PC-3 (cell line): Measurements from ENCODE around the gene TNFRSF4. TPM values are rescaled to one million over a fixed set of nuclear protein-coding genes. Genes with fewer than 3 reads are reported as not detected.

Source experiments
- ATAC-seq: fragments of 200-7000 bp; cut with Tn5 transposase; 2 replicates; pipeline ENCODE4 v1.9.1; 2020; ENCODE audit warnings: mild to moderate bottlenecking, moderate library complexity
- BruUV-seq: library from RNA; stranded (reverse); fragments of 400-500 nt; replicated peaks from 2 replicates; lab custom pipeline; 2021; lab: Mats Ljungman, UMichigan
- CTCF ChIA-PET: fragments of 300-600 bp; sonication (Branson Sonifier 250); formaldehyde crosslinking; loops from one replicate; lab custom pipeline; 2022; ENCODE audit warnings: antibody characterized with exemption; lab: Charles Lee
- POLR2A ChIA-PET: fragments of 300-600 bp; sonication (Branson Sonifier 250); formaldehyde crosslinking; loops from one replicate; lab custom pipeline; 2022; ENCODE audit warnings: antibody characterized with exemption; ENCODE audit not compliant: unreplicated experiment; lab: Charles Lee
- DNase-seq: peaks from one replicate; pipeline ENCODE4 v3.0.0-alpha.2; 2015
- H2AFZ ChIP-seq: fragments of 300-600 bp; sonication (generic); 2 replicates; pipeline ENCODE4 v1.6.0; 2016; ENCODE audit warnings: antibody characterized with exemption, low read length
- H3F3A ChIP-seq: fragments of 300-600 bp; sonication (generic); one replicate; pipeline ENCODE4 v1.6.0; 2017; ENCODE audit warnings: antibody characterized with exemption, low read length, control low read depth, mild to moderate bottlenecking; ENCODE audit not compliant: unreplicated experiment
- H3K27ac ChIP-seq: fragments of 300-600 bp; sonication (generic); 2 replicates; pipeline ENCODE4 v1.5.1; 2016; ENCODE audit warnings: mild to moderate bottlenecking, low read length
- H3K27me3 ChIP-seq: fragments of 300-600 bp; sonication (generic); 2 replicates; pipeline ENCODE4 v1.6.1; 2016; ENCODE audit warnings: low read length, mixed read lengths
- H3K36me3 ChIP-seq: fragments of 300-600 bp; sonication (generic); 2 replicates; pipeline ENCODE4 v1.6.1; 2016; ENCODE audit warnings: low read depth, mixed run types, low read length, mixed read lengths
- H3K4me1 ChIP-seq: fragments of 300-600 bp; sonication (generic); 2 replicates; pipeline ENCODE4 v1.5.1; 2016; ENCODE audit warnings: low read length; ENCODE audit not compliant: insufficient read depth
- H3K4me2 ChIP-seq: fragments of 300-600 bp; sonication (generic); 2 replicates; pipeline ENCODE4 v1.6.0; 2016; ENCODE audit warnings: low read length
- H3K4me3 ChIP-seq: fragments of 300-600 bp; sonication (generic); 2 replicates; pipeline ENCODE4 v1.5.1; 2016; ENCODE audit warnings: mild to moderate bottlenecking, low read length, mixed read lengths
- H3K79me2 ChIP-seq: fragments of 300-600 bp; sonication (generic); 2 replicates; pipeline ENCODE4 v1.6.1; 2017; ENCODE audit warnings: low read length, mixed read lengths
- H3K9ac ChIP-seq: fragments of 300-600 bp; sonication (generic); 2 replicates; pipeline ENCODE4 v1.6.0; 2016; ENCODE audit warnings: mild to moderate bottlenecking, low read length
- H3K9me2 ChIP-seq: fragments of 300-600 bp; sonication (generic); replicated peaks from 2 replicates; pipeline ENCODE4 v1.6.1; 2016; ENCODE audit warnings: mixed run types, low read length, mixed read lengths
- H3K9me3 ChIP-seq: fragments of 300-600 bp; sonication (generic); 2 replicates; pipeline ENCODE4 v1.6.1; 2016; ENCODE audit warnings: low read length, mixed read lengths
- H4K20me1 ChIP-seq: fragments of 300-600 bp; sonication (generic); 2 replicates; pipeline ENCODE4 v1.6.1; 2016; ENCODE audit warnings: low read length, mixed read lengths
- CTCF ChIP-seq: fragments of 300-600 bp; sonication (generic); conservative IDR thresholded peaks from 2 replicates; pipeline ENCODE4 v1.5.1; 2017; ENCODE audit warnings: antibody characterized with exemption, low read depth, mild to moderate bottlenecking, low read length
- EZH2 ChIP-seq: fragments of 300-600 bp; sonication (generic); IDR thresholded peaks from one replicate; pipeline ENCODE4 v1.6.1; 2017; ENCODE audit warnings: antibody characterized with exemption, mild to moderate bottlenecking, low read length; ENCODE audit not compliant: unreplicated experiment
- EZH2phosphoT487 ChIP-seq: fragments of 300-600 bp; sonication (generic); IDR thresholded peaks from 2 replicates; pipeline ENCODE4 v1.6.1; 2018; ENCODE audit warnings: mild to moderate bottlenecking, antibody characterized with exemption, low read length, borderline replicate concordance
- intact Hi-C: fragments of 100-400 bp; cut with micrococcal nuclease; formaldehyde crosslinking; loops from 2 replicates; pipeline ENCODE4 v1.9.0; 2023
- total RNA-seq: library from RNA; depleted of rRNA; stranded (reverse); fragments of >200 nt; gene quantifications from 2 replicates; pipeline ENCODE4 v1.2.3, GENCODE V29; 2014

The TNFRSF4 gene
- total RNA-seq, 1 experiment from 2014 or later: 0.11 TPM

DNA sequence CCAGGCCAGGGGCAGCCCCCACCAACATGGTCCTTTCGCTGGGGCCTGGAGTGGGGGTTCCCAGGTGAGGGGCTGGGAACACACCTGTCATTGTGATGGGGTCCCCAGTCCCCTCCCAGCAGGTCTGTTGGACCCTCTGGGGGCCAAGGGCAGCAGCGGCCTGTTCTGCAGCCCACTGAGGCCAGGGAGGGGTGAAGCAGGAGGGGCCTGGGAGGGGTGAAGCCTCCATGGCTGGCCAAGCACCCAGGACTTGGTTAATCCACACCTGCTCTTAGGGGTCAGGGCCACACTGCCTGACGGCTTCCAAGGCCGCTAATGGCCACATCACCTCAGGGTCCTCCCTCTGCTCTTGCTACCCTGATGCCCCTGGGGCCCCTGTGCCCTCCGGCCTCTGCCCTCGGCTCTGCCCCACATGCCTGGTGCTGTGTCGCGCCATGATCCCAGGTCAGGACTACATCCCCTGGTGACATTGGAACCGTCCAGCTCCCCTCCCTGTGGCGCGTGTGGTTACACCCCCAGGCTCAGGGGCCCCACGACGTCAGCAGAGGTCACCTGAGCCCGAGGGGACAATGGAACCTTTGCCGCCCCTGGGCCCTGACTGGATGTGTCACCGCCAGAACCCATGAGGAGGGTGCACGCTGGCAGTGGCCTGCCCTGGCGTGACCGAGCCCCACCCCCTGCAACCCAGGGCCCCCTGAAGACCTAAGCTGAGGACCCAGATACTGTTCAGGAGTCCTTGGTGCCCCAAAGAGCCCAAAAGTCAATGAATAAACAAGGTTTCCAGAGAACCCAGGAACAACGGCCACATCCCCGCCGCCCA is 14.6 kb downstream of the TNFRSF4 start:
- no peaks in the 10 kb centered on the region for H3K27me3 ChIP-seq
- TF ChIP-seq EZH2phosphoT487: no peak
- TF ChIP-seq CTCF: no peak
- no peak for TF ChIP-seq EZH2
- no peak overlapping the region for H3K4me2 ChIP-seq
- H3K9me2 ChIP-seq: no peaks in the 10 kb centered on the region
- ChIA-PET POLR2A (no interaction called here), CTCF (no interaction called here)
- intact Hi-C loops: no loop called here
- no peak overlapping the region for H3K27ac ChIP-seq
- H3K9me3 ChIP-seq: no peaks in the 10 kb centered on the region
- H3K36me3 ChIP-seq: no peaks in the 10 kb centered on the region
- H3K4me3 ChIP-seq: no peak overlapping the region
- H4K20me1 ChIP-seq: no peaks in the 10 kb centered on the region
- no peak overlapping the region for H3K9ac ChIP-seq
- no peaks in the 10 kb centered on the region for H3K79me2 ChIP-seq
- no peak for DNase-seq
- no peak overlapping the region for H2AFZ ChIP-seq
- BruUV-seq: no TSS peak
- no peaks in the 10 kb centered on the region for H3F3A ChIP-seq
- no peak for ATAC-seq
- no peaks in the 10 kb centered on the region for H3K4me1 ChIP-seq

DNA sequence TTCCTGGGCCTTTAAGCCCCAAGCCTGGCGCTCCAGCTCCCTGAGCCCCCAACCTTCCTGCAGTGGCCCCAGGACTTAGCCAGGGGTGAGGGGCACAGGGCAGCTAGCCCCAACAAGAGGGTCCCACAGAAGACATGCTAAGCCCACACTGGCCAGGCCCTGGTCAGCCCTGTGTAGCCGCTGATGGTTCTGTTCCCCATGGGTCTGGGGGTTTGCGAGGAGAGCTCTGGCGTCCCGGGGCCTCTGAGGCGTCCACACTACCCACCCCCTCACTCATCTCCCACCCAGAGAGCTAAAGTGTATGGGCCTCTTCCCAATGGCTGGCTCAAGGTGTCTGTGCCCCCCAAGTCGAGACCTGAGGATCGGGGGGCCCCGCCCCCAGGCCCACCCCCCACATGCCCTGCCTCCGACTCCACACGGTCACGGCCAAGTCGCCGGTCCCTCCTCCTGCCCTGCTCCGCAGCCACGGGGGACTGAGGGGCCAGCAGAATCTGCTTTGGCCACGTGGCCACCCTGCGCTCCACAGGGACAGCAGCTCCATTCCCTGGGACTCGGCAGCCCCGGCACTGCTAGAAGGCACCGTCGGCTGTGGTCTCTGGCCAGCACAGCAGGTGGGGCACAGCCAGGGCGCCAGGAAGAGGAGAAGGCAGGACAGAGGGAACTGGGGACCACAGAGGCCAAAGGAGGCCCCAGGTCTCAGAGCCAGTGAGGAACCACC is 15.4 kb downstream of the TNFRSF4 start:
- no peak overlapping the region for H3K27ac ChIP-seq
- intact Hi-C loops: no loop called here
- no peak overlapping the region for H3K4me2 ChIP-seq
- H4K20me1 ChIP-seq: no peaks in the 10 kb centered on the region
- H3K9me2 ChIP-seq: no peaks in the 10 kb centered on the region
- H3K36me3 ChIP-seq: no peaks in the 10 kb centered on the region
- ATAC-seq (no peak), DNase-seq (no peak)
- no peak overlapping the region for H3K4me3 ChIP-seq
- POLR2A ChIA-PET: no interaction called here
- TF ChIP-seq CTCF: no peak
- no peak for TF ChIP-seq EZH2phosphoT487
- no peak for TF ChIP-seq EZH2
- no peaks in the 10 kb centered on the region for H3F3A ChIP-seq
- no TSS peak for BruUV-seq
- no peak overlapping the region for H2AFZ ChIP-seq
- H3K9me3 ChIP-seq: no peaks in the 10 kb centered on the region
- H3K9ac ChIP-seq: no peak overlapping the region
- no peaks in the 10 kb centered on the region for H3K4me1 ChIP-seq
- H3K79me2 ChIP-seq: no peaks in the 10 kb centered on the region
- no peaks in the 10 kb centered on the region for H3K27me3 ChIP-seq
- CTCF ChIA-PET: no interaction called here
